HG02840 (cell line): ENCODE results near the gene TPCN1.
A peak's percentile ranks its signal among the peaks of the same experiment; 100 is the strongest.

Source experiments
- ATAC-seq: cut with Tn5 transposase; IDR thresholded peaks from one replicate; pipeline ENCODE4 v1.9.1; 2021; ENCODE audit warnings: mild to moderate bottlenecking, moderate library complexity, moderate number of reproducible peaks; ENCODE audit not compliant: unreplicated experiment, low FRiP score

TPCN1 gene

GRCh38 chr12:113221997-113222729 is 899 bp downstream of the TPCN1 start:
- no peak for ATAC-seq

- no peak for ATAC-seq
These were observed 1.7 kb downstream of the TPCN1 start for GRCh38 chr12:113222730-113223531.

DNA sequence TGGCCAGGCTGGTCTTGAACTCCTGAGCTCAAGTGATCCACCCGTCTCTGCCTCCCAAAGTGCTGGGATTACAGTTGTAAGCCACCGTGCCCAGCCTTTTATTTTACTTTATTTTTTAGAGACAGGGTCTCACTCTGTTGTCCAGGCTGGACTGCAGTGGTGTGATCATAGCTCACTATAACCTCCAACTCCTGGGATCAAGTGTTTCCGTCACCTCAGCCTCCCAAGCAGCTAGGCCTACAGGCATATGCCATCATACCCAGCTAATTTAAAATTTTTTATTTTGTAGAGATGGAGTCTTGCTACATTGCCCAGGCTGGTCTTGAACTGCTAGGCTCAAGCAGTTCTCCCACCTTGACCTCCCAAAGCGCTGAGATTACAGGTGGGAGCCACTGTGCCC is 3.7 kb downstream of the TPCN1 start:
- ATAC-seq = no peak

GRCh38 chr12:113226696-113227568 is 5.7 kb downstream of the TPCN1 start:
- ATAC-seq = no peak

GRCh38 chr12:113227686-113228391 is 6.6 kb downstream of the TPCN1 start:
- ATAC-seq = no peak

DNA sequence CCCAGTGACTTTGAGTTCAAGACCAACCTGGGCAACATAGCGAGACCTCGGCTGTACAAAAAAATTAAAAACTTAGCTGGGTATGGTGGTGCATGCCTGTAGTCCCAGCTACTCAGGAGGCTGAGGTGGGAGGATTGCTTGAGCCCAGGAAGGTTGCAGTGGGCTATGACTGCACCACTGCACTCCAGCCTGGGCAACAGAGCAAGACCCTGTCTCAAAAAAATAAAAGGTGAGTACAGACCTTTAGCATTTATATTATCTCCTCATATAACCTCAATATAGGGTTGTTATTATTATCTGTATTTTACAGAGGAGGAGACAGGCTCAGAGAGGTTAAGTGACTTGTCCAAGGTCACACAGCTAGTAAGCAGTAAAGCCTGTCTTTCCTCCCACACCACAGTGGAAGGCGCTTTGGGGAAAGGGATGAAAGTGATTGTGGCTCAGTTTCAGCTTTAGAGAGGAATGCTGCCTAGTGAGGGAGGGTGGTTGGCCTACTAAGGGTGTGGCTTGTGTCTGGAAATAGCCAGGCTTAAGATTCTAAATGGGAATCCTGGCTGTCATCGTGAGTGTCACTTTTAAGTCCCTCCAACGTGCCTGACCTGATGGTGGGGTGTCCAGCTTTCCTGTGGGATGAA is 7.2 kb downstream of the TPCN1 start:
- no peak for ATAC-seq

DNA sequence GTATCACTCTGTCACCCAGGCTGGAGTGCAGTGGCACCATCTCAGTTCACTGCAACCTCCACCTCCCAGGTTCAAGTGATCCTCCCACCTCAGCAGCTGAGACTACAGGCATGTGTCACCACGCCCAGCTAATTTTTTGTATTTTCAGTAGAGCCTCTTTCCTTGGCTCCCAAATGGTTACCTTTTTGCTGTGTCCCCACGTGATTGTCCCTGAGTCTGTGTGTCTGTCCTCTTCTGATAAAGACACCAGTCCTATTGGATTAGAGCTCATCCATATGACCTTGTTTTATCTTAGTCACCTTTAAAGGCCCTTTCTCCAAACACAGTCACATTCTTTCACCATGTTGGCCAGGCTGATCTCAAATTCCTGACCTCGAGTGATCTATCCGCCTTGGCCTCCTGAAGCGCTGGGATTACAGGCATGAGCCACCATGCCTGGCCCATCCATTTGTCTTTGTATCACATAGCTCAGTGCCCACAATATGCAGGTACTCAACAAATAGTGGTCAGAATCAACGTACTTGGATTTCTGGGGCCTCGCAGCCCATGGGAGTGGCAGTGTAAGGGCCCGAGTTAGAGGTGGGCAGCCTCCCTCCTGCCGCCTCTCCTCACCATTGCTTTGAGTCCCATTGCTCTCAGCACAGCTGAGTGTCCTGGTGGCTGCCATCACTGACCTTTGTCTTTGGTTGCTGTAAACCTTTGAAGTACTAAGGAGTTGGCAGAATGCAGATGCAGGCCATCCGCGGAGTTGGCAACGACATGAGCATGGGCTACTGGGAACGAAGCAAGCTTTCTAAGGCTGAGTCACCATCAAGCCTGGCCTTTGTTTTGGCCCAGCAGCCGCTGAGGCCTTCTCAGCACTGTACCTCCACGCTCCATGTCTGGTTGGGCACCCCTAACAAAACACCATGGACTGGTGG is 9.3 kb downstream of the TPCN1 start:
- no peak for ATAC-seq

GRCh38 chr12:113231235-113232088 is 10.2 kb downstream of the TPCN1 start:
- ATAC-seq = no peak

- ATAC-seq = no peak
These were observed 11.0 kb downstream of the TPCN1 start for GRCh38 chr12:113232089-113232839.

- ATAC-seq = peak; percentile 58
These were observed 11.7 kb downstream of the TPCN1 start for GRCh38 chr12:113232840-113233585.

- no peak for ATAC-seq
These were observed 12.7 kb downstream of the TPCN1 start for GRCh38 chr12:113233967-113234366.

DNA sequence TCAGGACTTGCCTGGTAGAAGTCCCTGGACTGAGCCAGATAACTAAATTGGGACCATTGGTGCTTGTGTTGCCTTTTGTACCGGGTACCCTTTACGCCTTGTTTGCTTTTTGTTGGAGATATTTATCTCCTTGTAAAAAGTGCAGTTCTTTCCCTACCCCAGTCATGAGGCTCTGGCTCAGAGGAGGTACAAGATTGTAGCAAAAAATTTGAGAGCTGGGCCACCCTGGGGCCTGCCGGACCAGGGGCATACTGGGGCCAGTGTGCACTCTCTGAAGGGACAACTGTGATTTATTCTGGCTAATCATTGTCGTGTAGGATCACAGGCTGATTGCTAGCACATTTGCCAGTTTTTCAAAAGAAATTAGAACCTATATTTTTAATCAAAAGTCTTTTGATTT is 13.2 kb downstream of the TPCN1 start:
- ATAC-seq = no peak

GRCh38 chr12:113235976-113236375 is 14.7 kb downstream of the TPCN1 start:
- no peak for ATAC-seq

- ATAC-seq = no peak
These were observed 15.5 kb downstream of the TPCN1 start for GRCh38 chr12:113236539-113237399.

- no peak for ATAC-seq
These were observed 16.5 kb downstream of the TPCN1 start for GRCh38 chr12:113237748-113238147.

DNA sequence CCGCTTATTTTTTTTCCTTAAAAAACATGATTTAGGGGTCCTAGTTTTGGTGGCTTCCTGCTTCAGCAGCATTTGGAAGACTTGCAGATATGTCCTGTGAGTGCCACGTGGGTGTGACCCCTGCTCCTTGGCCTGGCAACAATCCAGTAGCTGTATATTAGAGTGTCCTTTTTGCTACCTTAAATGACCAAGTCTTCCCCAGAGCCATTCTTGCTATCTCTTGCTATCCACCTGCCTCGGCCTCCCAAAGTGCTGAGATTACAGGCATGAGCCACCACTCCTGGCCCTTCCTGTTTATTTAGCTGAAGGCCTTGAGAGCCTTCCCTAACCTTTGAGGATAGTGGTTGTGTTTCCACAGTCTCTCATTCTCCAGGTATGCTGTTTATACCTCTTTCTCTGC is 17.0 kb downstream of the TPCN1 start:
- ATAC-seq = no peak
